WTC11 (cell line): ENCODE data around the gene HLA-DQB1. TPM values are rescaled to one million over a fixed set of nuclear protein-coding genes. Genes with fewer than 3 reads are reported as not detected.

ENCODE experiments used
- ATAC-seq: fragments of 200-7000 bp; cut with Tn5 transposase; 2 replicates; pipeline ENCODE4 v1.10.0; 2021; ENCODE audit warnings: mild to moderate bottlenecking, moderate library complexity
- CTCF ChIA-PET: fragments of 300-600 bp; sonication (Branson Sonifier 250); formaldehyde crosslinking; loops from one replicate; lab custom pipeline; 2021; ENCODE audit warnings: antibody characterized with exemption; lab: Charles Lee
- POLR2A ChIA-PET: fragments of 350-600 bp; sonication (Branson Sonifier 250); formaldehyde crosslinking; loops from one replicate; lab custom pipeline; 2021; ENCODE audit warnings: antibody characterized with exemption; lab: Charles Lee
- DNase-seq: peaks from one replicate; pipeline ENCODE4 v3.0.0; 2021; ENCODE audit warnings: low spot score
- H3K27ac Mint-ChIP-seq: 2 replicates; pipeline ENCODE4 v1.8.0; 2021; ENCODE audit warnings: mixed read lengths
- H3K27me3 Mint-ChIP-seq: 2 replicates; pipeline ENCODE4 v1.8.0; 2021; ENCODE audit warnings: low read depth, mild to moderate bottlenecking, moderate library complexity, mixed read lengths
- H3K36me3 Mint-ChIP-seq: 2 replicates; pipeline ENCODE4 v1.8.0; 2021; ENCODE audit warnings: mixed read lengths
- H3K4me1 Mint-ChIP-seq: 2 replicates; pipeline ENCODE4 v1.8.0; 2022; ENCODE audit warnings: mixed read lengths
- H3K4me3 Mint-ChIP-seq: 2 replicates; pipeline ENCODE4 v1.8.0; 2021; ENCODE audit warnings: mild to moderate bottlenecking, moderate library complexity, mixed read lengths
- H3K9me3 Mint-ChIP-seq: 2 replicates; pipeline ENCODE4 v1.8.0; 2021; ENCODE audit warnings: mixed read lengths
- ATF2 ChIP-seq: sonication (generic); formaldehyde crosslinking; IDR thresholded peaks from 2 replicates; pipeline ENCODE4 v1.8.1; 2022; ENCODE audit warnings: low read depth, missing genetic modification reagents, borderline replicate concordance
- ATF3 ChIP-seq: sonication (generic); formaldehyde crosslinking; conservative IDR thresholded peaks from 2 replicates; pipeline ENCODE4 v1.8.1; 2022; ENCODE audit warnings: mild to moderate bottlenecking, missing genetic modification reagents
- CREB1 ChIP-seq: sonication (generic); formaldehyde crosslinking; IDR thresholded peaks from 2 replicates; pipeline ENCODE4 v1.8.0; 2023; ENCODE audit warnings: mild to moderate bottlenecking, missing genetic modification reagents
- EMX1 ChIP-seq: fragments of 250-450 bp; sonication (Bioruptor Pico); IDR thresholded peaks from 2 replicates; pipeline ENCODE4 v1.8.0; 2021; ENCODE audit warnings: mild to moderate bottlenecking
- FOXP1 ChIP-seq: sonication (generic); formaldehyde crosslinking; IDR thresholded peaks from 2 replicates; pipeline ENCODE4 v1.8.0; 2022; ENCODE audit warnings: missing genetic modification reagents, mild to moderate bottlenecking, moderate library complexity, borderline replicate concordance
- GABPB1 ChIP-seq: sonication (generic); formaldehyde crosslinking; IDR thresholded peaks from 2 replicates; pipeline ENCODE4 v1.8.1; 2023; ENCODE audit warnings: mild to moderate bottlenecking, missing genetic modification reagents
- HMGXB4 ChIP-seq: sonication (generic); formaldehyde crosslinking; IDR thresholded peaks from 2 replicates; pipeline ENCODE4 v1.8.1; 2023; ENCODE audit warnings: mild to moderate bottlenecking, moderate library complexity, missing genetic modification reagents
- IRF1 ChIP-seq: sonication (generic); formaldehyde crosslinking; IDR thresholded peaks from 2 replicates; pipeline ENCODE4 v1.8.0; 2023; ENCODE audit warnings: missing genetic modification reagents
- MYBL2 ChIP-seq: sonication (generic); formaldehyde crosslinking; IDR thresholded peaks from 2 replicates; pipeline ENCODE4 v1.8.1; 2023; ENCODE audit warnings: mild to moderate bottlenecking, moderate library complexity, missing genetic modification reagents
- NFATC4 ChIP-seq: fragments of 250-450 bp; sonication (Bioruptor Pico); IDR thresholded peaks from 2 replicates; pipeline ENCODE4 v1.9.0; 2021; ENCODE audit warnings: mild to moderate bottlenecking
- OVOL2 ChIP-seq: fragments of 250-450 bp; sonication (Bioruptor Pico); IDR thresholded peaks from 2 replicates; pipeline ENCODE4 v1.9.0; 2021; ENCODE audit warnings: mild to moderate bottlenecking, borderline replicate concordance
- PREB ChIP-seq: sonication (generic); formaldehyde crosslinking; IDR thresholded peaks from 2 replicates; pipeline ENCODE4 v1.8.1; 2022; ENCODE audit warnings: mild to moderate bottlenecking, missing genetic modification reagents, moderate library complexity, borderline replicate concordance
- PRRX2 ChIP-seq: fragments of 250-450 bp; sonication (Bioruptor Pico); IDR thresholded peaks from 2 replicates; pipeline ENCODE4 v1.8.0; 2021; ENCODE audit warnings: mild to moderate bottlenecking
- RORB ChIP-seq: fragments of 250-450 bp; sonication (Bioruptor Pico); IDR thresholded peaks from 2 replicates; pipeline ENCODE4 v1.9.0; 2021; ENCODE audit warnings: mild to moderate bottlenecking
- SMAD3 ChIP-seq: sonication (generic); formaldehyde crosslinking; IDR thresholded peaks from 2 replicates; pipeline ENCODE4 v1.8.0; 2022; ENCODE audit warnings: missing genetic modification reagents, mild to moderate bottlenecking, borderline replicate concordance
- TCF7 ChIP-seq: sonication (generic); formaldehyde crosslinking; IDR thresholded peaks from 2 replicates; pipeline ENCODE4 v1.8.0; 2022; ENCODE audit warnings: mild to moderate bottlenecking, low read depth, missing genetic modification reagents, moderate library complexity
- TEAD1 ChIP-seq: sonication (generic); formaldehyde crosslinking; IDR thresholded peaks from 2 replicates; pipeline ENCODE4 v1.8.0; 2022; ENCODE audit warnings: mild to moderate bottlenecking, missing genetic modification reagents
- ZBTB43 ChIP-seq: sonication (generic); formaldehyde crosslinking; IDR thresholded peaks from 2 replicates; pipeline ENCODE4 v1.8.1; 2023; ENCODE audit warnings: mild to moderate bottlenecking, missing genetic modification reagents
- ZMAT4 ChIP-seq: fragments of 250-450 bp; sonication (Bioruptor Pico); IDR thresholded peaks from 2 replicates; pipeline ENCODE4 v1.9.0; 2021; ENCODE audit warnings: mild to moderate bottlenecking
- ZNF138 ChIP-seq: sonication (generic); formaldehyde crosslinking; conservative IDR thresholded peaks from 2 replicates; pipeline ENCODE4 v1.8.1; 2022; ENCODE audit warnings: mild to moderate bottlenecking, moderate library complexity, missing genetic modification reagents
- ZNF219 ChIP-seq: sonication (generic); formaldehyde crosslinking; IDR thresholded peaks from 2 replicates; pipeline ENCODE4 v1.8.0; 2023; ENCODE audit warnings: missing genetic modification reagents, mild to moderate bottlenecking, borderline replicate concordance
- ZNF263 ChIP-seq: sonication (generic); formaldehyde crosslinking; IDR thresholded peaks from 2 replicates; pipeline ENCODE4 v1.8.1; 2022; ENCODE audit warnings: low read depth, mild to moderate bottlenecking, moderate library complexity, missing genetic modification reagents
- ZNF425 ChIP-seq: fragments of 250-450 bp; sonication (Bioruptor Pico); conservative IDR thresholded peaks from 2 replicates; pipeline ENCODE4 v1.9.0; 2021; ENCODE audit warnings: mild to moderate bottlenecking
- total RNA-seq: library from RNA; stranded (reverse); gene quantifications from 3 replicates; pipeline ENCODE4 v1.2.3, GENCODE V29; 2021

HLA-DQB1 gene
- total RNA-seq, 1 experiment from 2014 or later: 0.83 TPM

GRCh38 chr6:32662099-32662498, 4.4 kb downstream of the HLA-DQB1 start:
- Mint-ChIP-seq H3K4me1 (peaks cover 6% of the 10 kb centered on the region; the same call in 1 of the 2 replicates), H3K36me3 (no peaks in the 10 kb centered on the region), H3K27me3 (peaks cover 70% of the 10 kb centered on the region), H3K27ac (no peak overlapping the region), H3K4me3 (no peak overlapping the region), H3K9me3 (no peaks in the 10 kb centered on the region)
- TF ChIP-seq CREB1 (CRISPR knock-in tag) (no peak), NFATC4 (CRISPR knock-in tag) (no peak), ZNF219 (CRISPR knock-in tag) (no peak), ZNF425 (CRISPR knock-in tag) (no peak), ATF3 (CRISPR knock-in tag) (no peak), TEAD1 (no peak), MYBL2 (CRISPR knock-in tag) (no peak), IRF1 (no peak), RORB (no peak), OVOL2 (CRISPR knock-in tag) (no peak), ATF2 (no peak), ZMAT4 (CRISPR knock-in tag) (no peak), EMX1 (no peak), TCF7 (CRISPR knock-in tag) (no peak), ZNF263 (CRISPR knock-in tag) (no peak), ZBTB43 (no peak), FOXP1 (no peak), PREB (no peak)
- no peak for DNase-seq
- no peak for ATAC-seq
- ChIA-PET POLR2A (no interaction called here), CTCF (no interaction called here)

GRCh38 chr6:32659856-32660595, 6.4 kb downstream of the HLA-DQB1 start:
- DNase-seq (no peak), ATAC-seq (no peak)
- H3K27me3 Mint-ChIP-seq: peaks cover 51% of the 10 kb centered on the region
- POLR2A ChIA-PET: no interaction called here
- CTCF ChIA-PET: no interaction called here
- H3K36me3 Mint-ChIP-seq: no peaks in the 10 kb centered on the region
- H3K4me3 Mint-ChIP-seq: no peak overlapping the region
- H3K27ac Mint-ChIP-seq: no peak overlapping the region
- no peaks in the 10 kb centered on the region for H3K9me3 Mint-ChIP-seq
- H3K4me1 Mint-ChIP-seq: no peaks in the 10 kb centered on the region
- no peak for TF ChIP-seq PRRX2 (CRISPR knock-in tag)
- no peak for TF ChIP-seq GABPB1 (CRISPR knock-in tag)
- no peak for TF ChIP-seq ZNF138 (CRISPR knock-in tag)
- no peak for TF ChIP-seq HMGXB4 (CRISPR knock-in tag)
- no peak for TF ChIP-seq SMAD3 (CRISPR knock-in tag)
